Muscle of leg (tissue), 11 donors: Measurements from ENCODE around the gene HPCA. TPM values are rescaled to one million over a fixed set of nuclear protein-coding genes. Genes with fewer than 3 reads are reported as not detected.

ENCODE experiments used
- DNase-seq: peaks from one replicate; pipeline ENCODE4 v3.0.0; 2013
- H3K27ac ChIP-seq: one replicate; pipeline ENCODE4 v1.5.1; 2013; ENCODE audit warnings: mild to moderate bottlenecking, low read length, control low read depth
- H3K27me3 ChIP-seq: one replicate; pipeline ENCODE4 v1.6.1; 2013; ENCODE audit warnings: low read length; ENCODE audit not compliant: control insufficient read depth, insufficient read depth
- H3K36me3 ChIP-seq: one replicate; pipeline ENCODE4 v1.6.1; 2013; ENCODE audit warnings: low read length; ENCODE audit not compliant: control insufficient read depth, insufficient read depth
- H3K4me1 ChIP-seq: one replicate; pipeline ENCODE4 v1.6.1; 2013; ENCODE audit warnings: low read length; ENCODE audit not compliant: control insufficient read depth, insufficient read depth
- H3K4me3 ChIP-seq: one replicate; pipeline ENCODE4 v1.5.1; 2013; ENCODE audit warnings: low read length, control low read depth
- H3K9me3 ChIP-seq: replicated peaks from 2 replicates; pipeline ENCODE4 v1.6.1; 2013; ENCODE audit warnings: low read depth, low read length; ENCODE audit not compliant: control insufficient read depth
- WGBS: methylation state at CpG from one replicate; pipeline ENCODE4 v1.1.5; 2013; ENCODE audit warnings: missing lambda C conversion rate; ENCODE audit not compliant: insufficient coverage; 5-methylcytosine and 5-hydroxymethylcytosine counted together
- polyA plus RNA-seq, 8 donors: library from polyadenylated mRNA; unstranded; fragments of 120-200 nt; gene quantifications; one replicate each; pipeline versions ENCODE4 v1.2.1 to v1.2.3, GENCODE V29; 2013; ENCODE audit warnings: inconsistent platforms in 1 of 8, low replicate concordance in 1 of 8; ENCODE audit not compliant: insufficient read length in 8 of 8, insufficient read depth in 1 of 8
- total RNA-seq: library from RNA; stranded (reverse); fragments of 120-200 nt; gene quantifications from one replicate; pipeline ENCODE4 v1.2.4, GENCODE V29; 2013

The HPCA gene
- total and polyA plus RNA-seq, 9 donors: 0.12 to 0.87 (median 0.40) TPM

- Histone ChIP-seq H3K27me3 (peaks cover 5% of the 10 kb centered on the region), H3K9me3 (no peaks in the 10 kb centered on the region), H3K36me3 (peaks cover 29% of the 10 kb centered on the region), H3K4me1 (peaks cover 42% of the 10 kb centered on the region), H3K4me3 (peak overlapping the region; percentile 73), H3K27ac (peak overlapping the region; percentile 92)
- WGBS: 8% methylated on average over 4 of the region's 13 CpGs
- peak; percentile 94 for DNase-seq
Observed at GRCh38 chr1:32871364-32872191, 14.7 kb upstream of the HPCA start.

GRCh38 chr1:32872192-32872460, 14.2 kb upstream of the HPCA start:
- Histone ChIP-seq H3K27me3 (peaks cover 5% of the 10 kb centered on the region), H3K4me1 (peaks cover 47% of the 10 kb centered on the region), H3K4me3 (peak overlapping the region; percentile 73), H3K36me3 (peaks cover 24% of the 10 kb centered on the region), H3K27ac (peak overlapping the region; percentile 92), H3K9me3 (no peaks in the 10 kb centered on the region)
- DNase-seq: no peak
- 0% methylated on average over 4 of the region's 7 CpGs for WGBS

GRCh38 chr1:32873484-32873883, 12.8 kb upstream of the HPCA start:
- Histone ChIP-seq H3K27ac (no peak overlapping the region), H3K27me3 (peaks cover 5% of the 10 kb centered on the region), H3K36me3 (peaks cover 10% of the 10 kb centered on the region), H3K4me1 (peaks cover 61% of the 10 kb centered on the region), H3K9me3 (no peaks in the 10 kb centered on the region), H3K4me3 (no peak overlapping the region)
- DNase-seq: no peak
- WGBS: 94% methylated on average over 2 of the region's 5 CpGs

GRCh38 chr1:32874860-32875752, 11.2 kb upstream of the HPCA start:
- Histone ChIP-seq H3K9me3 (no peaks in the 10 kb centered on the region), H3K4me1 (peaks cover 47% of the 10 kb centered on the region), H3K4me3 (no peak overlapping the region), H3K36me3 (no peaks in the 10 kb centered on the region), H3K27ac (no peak overlapping the region), H3K27me3 (peaks cover 5% of the 10 kb centered on the region)
- DNase-seq: no peak
- 42% methylated on average over 5 of the region's 5 CpGs for WGBS

GRCh38 chr1:32876341-32877210, 9.7 kb upstream of the HPCA start:
- H3K4me1 ChIP-seq: peaks cover 38% of the 10 kb centered on the region
- no peak for DNase-seq
- no peaks in the 10 kb centered on the region for H3K9me3 ChIP-seq
- H3K27ac ChIP-seq: no peak overlapping the region
- H3K36me3 ChIP-seq: no peaks in the 10 kb centered on the region
- WGBS: 26% methylated on average over 15 of the region's 16 CpGs
- H3K4me3 ChIP-seq: no peak overlapping the region
- peaks cover 4% of the 10 kb centered on the region for H3K27me3 ChIP-seq

DNA sequence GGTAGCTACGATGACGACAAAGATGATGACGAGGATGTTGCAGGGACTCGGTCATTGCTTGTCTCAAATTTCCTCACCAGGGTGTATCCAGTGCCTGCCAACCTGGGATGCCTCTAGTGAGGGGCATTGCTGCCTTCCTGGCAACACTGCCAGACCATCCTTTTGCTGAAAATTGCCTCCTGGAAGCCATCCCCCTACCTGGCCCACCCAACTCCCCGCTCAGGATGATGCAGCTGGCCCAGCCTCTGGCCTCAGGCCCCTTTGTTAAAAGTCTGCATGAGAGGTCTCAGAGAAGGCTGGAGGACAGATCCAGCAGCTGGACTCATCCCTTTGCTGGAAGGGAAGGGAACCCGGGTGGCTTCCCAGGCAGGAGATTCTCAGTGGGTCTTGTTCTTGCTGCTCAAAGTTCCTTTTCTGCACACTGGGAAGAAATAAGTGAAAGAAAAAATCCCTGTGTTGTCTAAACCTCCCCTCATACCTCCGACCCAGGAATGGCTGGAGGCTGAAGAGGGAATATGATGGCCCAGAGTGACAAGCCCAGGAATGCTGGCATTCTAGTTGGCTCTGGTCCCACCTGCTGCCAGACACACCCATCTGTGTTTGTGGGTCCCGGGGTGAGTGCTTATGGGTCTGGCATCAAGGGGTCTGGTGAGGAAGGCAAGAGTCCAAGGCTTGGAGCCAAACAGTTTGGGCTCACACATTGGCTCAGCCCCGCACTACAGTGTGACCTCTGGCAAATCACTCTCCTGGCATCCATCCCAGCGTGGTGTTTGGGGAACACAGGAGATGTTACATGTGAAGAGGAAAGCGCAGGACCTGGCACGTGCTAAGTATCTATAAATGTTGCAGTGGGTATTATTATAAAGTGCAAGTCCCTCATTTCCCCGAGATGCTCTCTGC, 8.8 kb upstream of the HPCA start:
- peak overlapping the region; percentile 42 for H3K27ac ChIP-seq
- 36% methylated on average over 8 of the region's 13 CpGs for WGBS
- no peaks in the 10 kb centered on the region for H3K9me3 ChIP-seq
- H3K36me3 ChIP-seq: no peaks in the 10 kb centered on the region
- H3K27me3 ChIP-seq: no peaks in the 10 kb centered on the region
- DNase-seq: peak; percentile 43
- H3K4me3 ChIP-seq: no peak overlapping the region
- H3K4me1 ChIP-seq: peaks cover 36% of the 10 kb centered on the region

GRCh38 chr1:32878183-32878582, 8.1 kb upstream of the HPCA start:
- 53% methylated on average over 5 of the region's 6 CpGs for WGBS
- no peak for DNase-seq
- Histone ChIP-seq H3K4me3 (no peak overlapping the region), H3K27me3 (peaks cover under 1% of the 10 kb centered on the region), H3K4me1 (peaks cover 31% of the 10 kb centered on the region), H3K27ac (no peak overlapping the region), H3K36me3 (no peaks in the 10 kb centered on the region), H3K9me3 (no peaks in the 10 kb centered on the region)

GRCh38 chr1:32878637-32879041, 7.7 kb upstream of the HPCA start:
- WGBS: 50% methylated on average over 2 of the region's 5 CpGs
- Histone ChIP-seq H3K27me3 (peaks cover 2% of the 10 kb centered on the region), H3K4me1 (peaks cover 31% of the 10 kb centered on the region)

GRCh38 chr1:32881291-32881690, 5.0 kb upstream of the HPCA start:
- 50% methylated on average over 2 of the region's 5 CpGs for WGBS
- no peak for DNase-seq
- Histone ChIP-seq H3K27me3 (peaks cover 25% of the 10 kb centered on the region), H3K27ac (no peak overlapping the region), H3K9me3 (no peaks in the 10 kb centered on the region), H3K36me3 (no peaks in the 10 kb centered on the region), H3K4me3 (no peak overlapping the region), H3K4me1 (peaks cover 34% of the 10 kb centered on the region)

More at GRCh38 chr1:32878637-32879041, 7.7 kb upstream of the HPCA start:
- DNase-seq: no peak
- Histone ChIP-seq H3K9me3 (no peaks in the 10 kb centered on the region), H3K36me3 (no peaks in the 10 kb centered on the region), H3K4me3 (no peak overlapping the region), H3K27ac (no peak overlapping the region)
